ENCODE data around the gene ASIC2. TPM values are rescaled to one million over a fixed set of nuclear protein-coding genes. Genes with fewer than 3 reads are reported as not detected.

The ASIC2 gene
- total RNA-seq: not detected

DNA sequence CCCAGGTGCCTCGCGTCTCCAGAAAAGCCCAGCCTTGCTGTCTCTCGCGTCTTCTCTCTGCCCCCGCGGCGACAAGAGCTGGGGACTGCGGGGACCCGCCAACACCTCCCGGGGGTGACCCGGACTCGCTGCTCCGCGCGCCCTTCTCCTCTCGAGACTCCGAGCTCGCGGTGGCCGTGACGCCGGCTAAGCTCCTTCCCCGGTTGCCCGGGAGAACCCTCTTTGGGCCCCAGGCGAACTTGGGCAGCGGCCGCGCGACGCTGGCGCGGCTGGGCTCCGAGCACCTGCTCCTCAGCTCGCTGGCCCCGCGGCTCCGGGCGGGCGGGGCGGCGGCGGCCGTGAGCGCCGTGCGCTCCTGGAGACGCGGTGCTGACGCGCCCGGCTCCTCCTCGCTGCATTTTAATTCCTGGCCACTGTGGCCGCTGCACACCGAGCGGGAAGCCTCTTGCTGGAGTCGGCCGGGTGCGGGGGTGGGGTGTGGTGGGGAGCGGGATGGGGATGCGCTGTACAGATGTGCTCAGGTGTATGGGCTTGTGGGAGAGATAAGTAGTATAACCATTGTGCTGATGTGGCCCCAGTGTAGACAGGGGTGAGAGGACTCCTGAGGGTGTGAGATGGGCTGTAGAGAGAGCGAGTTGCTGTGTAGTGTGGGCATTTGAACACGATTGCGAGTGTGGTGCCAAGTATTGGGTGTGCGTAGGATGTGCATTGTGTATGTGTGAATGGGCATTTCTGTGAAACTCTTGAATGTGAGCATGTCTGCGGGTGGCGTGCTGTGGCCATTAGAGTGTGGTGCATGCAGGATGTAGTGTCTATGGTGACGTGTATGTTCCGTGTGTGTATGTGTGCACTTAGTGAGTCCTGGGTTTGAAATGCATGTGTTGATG lies at the start of gene ASIC2:
TSS of gene ASIC2 (minus strand) at position 315 of the 887 bp plus-strand sequence.
- H3K27me3 ChIP-seq: peaks cover 10% of the 10 kb centered on the region
- TF ChIP-seq, protein P1, sequence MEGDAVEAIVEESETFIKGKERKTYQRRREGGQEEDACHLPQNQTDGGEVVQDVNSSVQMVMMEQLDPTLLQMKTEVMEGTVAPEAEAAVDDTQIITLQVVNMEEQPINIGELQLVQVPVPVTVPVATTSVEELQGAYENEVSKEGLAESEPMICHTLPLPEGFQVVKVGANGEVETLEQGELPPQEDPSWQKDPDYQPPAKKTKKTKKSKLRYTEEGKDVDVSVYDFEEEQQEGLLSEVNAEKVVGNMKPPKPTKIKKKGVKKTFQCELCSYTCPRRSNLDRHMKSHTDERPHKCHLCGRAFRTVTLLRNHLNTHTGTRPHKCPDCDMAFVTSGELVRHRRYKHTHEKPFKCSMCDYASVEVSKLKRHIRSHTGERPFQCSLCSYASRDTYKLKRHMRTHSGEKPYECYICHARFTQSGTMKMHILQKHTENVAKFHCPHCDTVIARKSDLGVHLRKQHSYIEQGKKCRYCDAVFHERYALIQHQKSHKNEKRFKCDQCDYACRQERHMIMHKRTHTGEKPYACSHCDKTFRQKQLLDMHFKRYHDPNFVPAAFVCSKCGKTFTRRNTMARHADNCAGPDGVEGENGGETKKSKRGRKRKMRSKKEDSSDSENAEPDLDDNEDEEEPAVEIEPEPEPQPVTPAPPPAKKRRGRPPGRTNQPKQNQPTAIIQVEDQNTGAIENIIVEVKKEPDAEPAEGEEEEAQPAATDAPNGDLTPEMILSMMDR (IDR thresholded peaks at IDR 0.05): no peak
- no peaks in the 10 kb centered on the region for H3K36me3 ChIP-seq
- H3K4me1 ChIP-seq: peaks cover 0 to 7% of the 10 kb centered on the region in 2 donors
- DNase-seq (ENCODE audit: low spot score in 2 of 2): no peak
- no peaks in the 10 kb centered on the region for H3K9me3 ChIP-seq
- peak within 1 kb of the TSS; percentile 34 to 61 for H3K4me3 ChIP-seq
- H3K27ac ChIP-seq: no peak within 1 kb of the TSS
- intact Hi-C loops (cut with DNase I): no loop called here

DNA sequence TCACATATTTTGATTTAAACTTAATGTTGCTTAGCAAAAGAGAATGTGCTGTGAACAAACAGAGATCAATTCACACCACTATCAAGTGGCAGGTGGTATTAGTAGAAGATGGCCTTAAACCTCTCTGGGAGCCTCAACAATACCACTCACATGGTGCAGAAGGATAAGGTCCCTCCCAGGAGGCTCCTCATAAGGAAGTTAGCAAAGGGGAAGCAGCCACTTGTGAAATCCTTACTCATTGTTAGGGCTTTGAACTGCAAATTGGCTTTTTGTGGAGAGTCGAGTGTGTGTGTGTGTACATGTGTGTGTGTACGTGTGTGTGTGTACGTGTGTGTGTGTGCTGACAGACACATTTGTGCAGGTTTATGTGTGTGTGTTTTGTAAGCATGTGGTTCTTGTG lies 48.9 kb upstream of the ASIC2 start:
- TF ChIP-seq, protein P1 (IDR thresholded peaks at IDR 0.05): no peak

DNA sequence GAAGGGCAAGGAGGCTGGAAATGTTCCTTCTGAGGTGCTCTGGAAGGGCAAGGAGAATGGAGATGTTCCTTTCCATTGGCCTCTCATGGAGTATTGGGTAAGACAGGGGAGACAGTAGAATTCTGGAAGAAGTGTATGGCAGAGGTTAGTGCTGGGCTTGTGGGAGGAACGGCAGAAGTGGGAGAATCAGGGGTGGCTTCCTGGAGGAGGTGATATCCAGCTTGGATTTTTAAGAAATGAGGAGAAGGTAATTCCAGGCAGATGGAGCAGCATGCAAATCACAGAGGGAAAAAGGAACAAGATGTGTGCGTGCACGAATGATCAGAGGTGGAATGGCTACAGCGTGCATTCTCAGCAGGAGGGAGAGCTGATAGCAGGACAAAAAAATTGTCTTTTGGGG lies 45.1 kb upstream of the ASIC2 start:
- intact Hi-C loops (cut with DNase I): no loop called here
- Histone ChIP-seq H3K27ac (no peak overlapping the region), H3K4me3 (no peak overlapping the region), H3K36me3 (no peaks in the 10 kb centered on the region), H3K4me1 (no peaks in the 10 kb centered on the region), H3K9me3 (no peaks in the 10 kb centered on the region), H3K27me3 (no peaks in the 10 kb centered on the region)
- DNase-seq (ENCODE audit: low spot score in 2 of 2): no peak
- TF ChIP-seq, protein P1 (IDR thresholded peaks at IDR 0.05): no peak

More for the DNA sequence above, 48.9 kb upstream of the ASIC2 start:
- H3K9me3 ChIP-seq: no peaks in the 10 kb centered on the region
- no peak overlapping the region for H3K4me3 ChIP-seq
- intact Hi-C loops (cut with DNase I): no loop called here
- no peaks in the 10 kb centered on the region for H3K4me1 ChIP-seq
- no peaks in the 10 kb centered on the region for H3K27me3 ChIP-seq
- no peak overlapping the region for H3K27ac ChIP-seq
- no peaks in the 10 kb centered on the region for H3K36me3 ChIP-seq
- DNase-seq (ENCODE audit: low spot score in 2 of 2): no peak

DNA sequence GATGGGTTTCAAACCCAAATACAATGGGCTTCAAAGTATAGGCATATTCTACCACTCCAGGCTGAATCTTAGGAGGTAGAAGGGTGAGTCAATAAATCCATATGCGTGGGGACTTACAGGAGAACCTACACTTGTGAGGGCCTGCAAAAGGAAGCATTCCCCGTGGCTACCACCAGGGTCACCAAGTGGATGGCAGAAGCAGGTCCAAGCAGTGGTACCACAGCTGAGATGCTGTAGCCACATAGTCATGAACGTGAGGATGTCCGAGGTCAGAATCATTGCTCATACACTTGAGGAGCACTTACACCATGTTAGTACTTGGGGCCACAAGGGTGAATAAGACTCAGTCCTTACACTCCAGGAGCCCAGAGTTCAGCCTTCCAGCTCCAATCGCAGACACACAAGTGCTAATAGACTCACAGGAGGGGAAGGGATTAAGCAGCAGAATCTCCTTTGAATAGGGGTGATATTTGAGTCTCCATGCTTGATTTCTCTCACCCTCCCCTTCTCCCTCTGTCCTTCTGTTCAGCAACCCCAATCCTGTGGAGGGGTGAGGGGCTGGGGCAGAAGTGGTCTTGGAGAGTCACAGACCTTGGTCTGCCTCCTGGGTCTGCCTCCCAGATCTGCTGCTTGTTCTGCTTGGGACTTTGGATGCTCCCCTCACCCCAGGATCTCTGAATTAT lies 42.5 kb upstream of the ASIC2 start:
- intact Hi-C loops (cut with DNase I): no loop called here
- H3K4me3 ChIP-seq: no peak overlapping the region
- no peaks in the 10 kb centered on the region for H3K4me1 ChIP-seq
- H3K27ac ChIP-seq: no peak overlapping the region
- no peaks in the 10 kb centered on the region for H3K27me3 ChIP-seq
- no peak for DNase-seq (ENCODE audit: low spot score in 2 of 2)
- H3K36me3 ChIP-seq: no peaks in the 10 kb centered on the region
- no peaks in the 10 kb centered on the region for H3K9me3 ChIP-seq
- TF ChIP-seq, protein P1 (IDR thresholded peaks at IDR 0.05): no peak

DNA sequence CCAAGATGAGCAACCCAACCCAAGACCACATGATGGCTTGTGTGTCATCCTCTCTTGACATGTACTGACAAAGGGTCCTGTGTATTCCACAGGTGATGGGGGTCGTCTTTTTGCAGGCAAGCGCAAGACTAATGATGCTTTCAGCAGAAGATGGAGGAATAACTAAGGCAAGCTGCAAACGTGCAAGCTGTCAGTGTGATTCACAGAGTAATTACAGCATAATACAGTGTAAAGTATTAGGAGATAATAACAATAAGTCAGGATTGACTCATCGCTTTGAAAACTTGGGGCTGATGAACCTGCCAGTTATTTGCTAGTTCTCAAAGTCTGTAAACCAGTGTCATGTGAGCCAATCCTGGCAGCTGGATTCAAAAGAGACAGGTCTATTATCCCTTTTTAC lies 41.6 kb upstream of the ASIC2 start:
- no peak for DNase-seq (ENCODE audit: low spot score in 2 of 2)
- TF ChIP-seq, protein P1 (IDR thresholded peaks at IDR 0.05): no peak
- Histone ChIP-seq H3K4me1 (no peaks in the 10 kb centered on the region), H3K9me3 (no peaks in the 10 kb centered on the region), H3K27ac (no peak overlapping the region), H3K36me3 (no peaks in the 10 kb centered on the region), H3K4me3 (no peak overlapping the region), H3K27me3 (no peaks in the 10 kb centered on the region)
- intact Hi-C loops (cut with DNase I): no loop called here

Data from ascending aorta (tissue), 2 donors.